ENCODE measurements around the gene RIF1.

Gene RIF1

GRCh38 chr2:151423760-151424159 lies 14.1 kb downstream of the RIF1 start (continued):
- TF ChIP-seq TOX (CRISPR knock-in tag; IDR thresholded peaks at IDR 0.05; ENCODE audit: borderline replicate concordance) (no peak), ZNF565 (CRISPR knock-in tag; conservative IDR thresholded peaks at IDR 0.05; ENCODE audit: low read depth) (no peak), CSDC2 (CRISPR knock-in tag; IDR thresholded peaks at IDR 0.05) (no peak), BACH2 (CRISPR knock-in tag; IDR thresholded peaks at IDR 0.05; ENCODE audit: borderline replicate concordance) (no peak), ISL1 (CRISPR knock-in tag; IDR thresholded peaks at IDR 0.05) (no peak), ZFP30 (CRISPR knock-in tag; IDR thresholded peaks at IDR 0.05) (no peak)

GRCh38 chr2:151437630-151438029 lies 27.9 kb downstream of the RIF1 start:
- no peak for TF ChIP-seq PATZ1 (CRISPR knock-in tag; IDR thresholded peaks at IDR 0.05; ENCODE audit: borderline replicate concordance)
- no peak for TF ChIP-seq ARNTL (CRISPR knock-in tag; IDR thresholded peaks at IDR 0.05; ENCODE audit: borderline replicate concordance, low read depth)
- TF ChIP-seq OSR1 (CRISPR knock-in tag; IDR thresholded peaks at IDR 0.05) = no peak
- TF ChIP-seq POU6F1 (CRISPR knock-in tag; IDR thresholded peaks at IDR 0.05; ENCODE audit: borderline replicate concordance, low read depth) = no peak
- no peak for TF ChIP-seq ZNF70 (CRISPR knock-in tag; IDR thresholded peaks at IDR 0.05)
- ATAC-seq = peak; percentile 55

GRCh38 chr2:151438506-151438905 lies 28.8 kb downstream of the RIF1 start:
- no peak for ATAC-seq
- TF ChIP-seq BACH2 (CRISPR knock-in tag; IDR thresholded peaks at IDR 0.05; ENCODE audit: borderline replicate concordance) (no peak), CSRNP3 (CRISPR knock-in tag; IDR thresholded peaks at IDR 0.05) (no peak), TOX (CRISPR knock-in tag; IDR thresholded peaks at IDR 0.05; ENCODE audit: borderline replicate concordance) (no peak), CREB5 (CRISPR knock-in tag; IDR thresholded peaks at IDR 0.05; ENCODE audit: low read depth) (no peak), ZFP30 (CRISPR knock-in tag; IDR thresholded peaks at IDR 0.05) (no peak), ZNF565 (CRISPR knock-in tag; conservative IDR thresholded peaks at IDR 0.05; ENCODE audit: low read depth) (no peak), ESRRG (CRISPR knock-in tag; IDR thresholded peaks at IDR 0.05) (no peak), ARNTL (CRISPR knock-in tag; IDR thresholded peaks at IDR 0.05; ENCODE audit: borderline replicate concordance, low read depth) (no peak), POU6F1 (CRISPR knock-in tag; IDR thresholded peaks at IDR 0.05; ENCODE audit: borderline replicate concordance, low read depth) (no peak), ISL1 (CRISPR knock-in tag; IDR thresholded peaks at IDR 0.05) (no peak), ZNF70 (CRISPR knock-in tag; IDR thresholded peaks at IDR 0.05) (no peak), PPARA (CRISPR knock-in tag; IDR thresholded peaks at IDR 0.05; ENCODE audit: borderline replicate concordance) (no peak), GLIS3 (CRISPR knock-in tag; IDR thresholded peaks at IDR 0.05) (no peak), ZFP3 (CRISPR knock-in tag; IDR thresholded peaks at IDR 0.05) (no peak), ZNF8 (CRISPR knock-in tag; IDR thresholded peaks at IDR 0.05) (no peak), RARB (CRISPR knock-in tag; IDR thresholded peaks at IDR 0.05) (no peak), PATZ1 (CRISPR knock-in tag; IDR thresholded peaks at IDR 0.05; ENCODE audit: borderline replicate concordance) (no peak), SNAI2 (CRISPR knock-in tag; IDR thresholded peaks at IDR 0.05) (no peak), OSR1 (CRISPR knock-in tag; IDR thresholded peaks at IDR 0.05) (no peak), TCF4 (CRISPR knock-in tag; IDR thresholded peaks at IDR 0.05; ENCODE audit: borderline replicate concordance) (no peak)
